CD4-positive, alpha-beta T cell treated with Interferon alpha-2 for 1 hour (primary cell): Measurements from ENCODE around the gene LIMS4.
"Not testable (repeated sequence)": the region's sequence is repeated elsewhere in the genome, so short reads cannot be mapped to it uniquely, and the experiment has no call there.

Source experiments
- DNase-seq, 2 donors: peaks; one replicate each; pipeline ENCODE4 v3.0.0-alpha.2; 2020 to 2022

Gene LIMS4

GRCh38 chr2:110472171-110473058, at the start of gene LIMS4:
Gene LIMS4 (minus strand): TSS chr2:110472816. CDS start chr2:110472778, 38 bp downstream.
- DNase-seq, result not testable (repeated sequence)

- not testable (repeated sequence) for DNase-seq
Measured at GRCh38 chr2:110499755-110500377, 27.2 kb upstream of the LIMS4 start.

- DNase-seq, result not testable (repeated sequence)
Measured at GRCh38 chr2:110496027-110496426, 23.4 kb upstream of the LIMS4 start.

- DNase-seq, result not testable (repeated sequence)
Measured at GRCh38 chr2:110494488-110494887, 21.9 kb upstream of the LIMS4 start.

GRCh38 chr2:110488991-110489390, 16.4 kb upstream of the LIMS4 start:
- DNase-seq, result not testable (repeated sequence)

DNA sequence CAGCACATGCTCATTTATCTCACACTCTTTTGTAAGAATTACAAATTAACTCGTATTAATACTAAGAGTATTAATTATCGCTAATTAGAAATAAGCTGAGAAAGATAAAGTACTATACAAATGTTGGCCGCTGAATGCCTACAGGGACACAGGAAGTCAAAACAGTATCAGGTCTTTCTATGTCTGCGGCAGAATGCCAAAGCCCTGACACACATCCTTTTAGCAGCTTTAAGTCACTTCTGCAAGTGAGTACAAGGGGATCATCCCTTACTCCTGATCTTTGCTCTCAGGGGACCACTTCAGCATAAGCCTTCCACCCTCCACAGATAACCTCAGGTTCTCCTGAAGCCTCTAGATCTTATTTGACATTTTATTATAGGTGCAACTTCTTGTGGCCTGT, 10.1 kb upstream of the LIMS4 start:
- not testable (repeated sequence) for DNase-seq

DNA sequence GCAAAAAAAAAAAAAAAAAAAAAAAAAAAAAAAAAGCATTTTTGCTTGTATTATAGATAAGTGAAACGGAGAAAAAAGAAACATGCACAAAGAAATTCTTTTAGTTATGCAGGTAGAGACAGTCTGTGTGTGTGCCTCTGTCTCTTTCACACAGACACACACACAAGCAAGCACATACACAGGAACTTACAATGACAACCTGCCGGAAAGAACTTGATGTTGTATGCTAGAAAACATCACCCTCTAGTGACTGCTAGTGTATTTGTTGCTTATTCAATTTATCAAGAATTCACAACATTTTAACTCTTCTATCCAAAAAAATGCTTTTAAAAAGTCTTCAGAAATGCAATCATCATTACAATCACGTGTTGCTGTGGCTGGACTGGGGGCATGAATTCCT, 8.6 kb upstream of the LIMS4 start:
- DNase-seq, result not testable (repeated sequence)

- DNase-seq, result not testable (repeated sequence)
Measured at GRCh38 chr2:110480084-110480483, 7.5 kb upstream of the LIMS4 start.

- DNase-seq, result not testable (repeated sequence)
Measured at GRCh38 chr2:110477370-110477769, 4.8 kb upstream of the LIMS4 start.

GRCh38 chr2:110476952-110477351, 4.3 kb upstream of the LIMS4 start:
- not testable (repeated sequence) for DNase-seq

- DNase-seq, result not testable (repeated sequence)
Measured at GRCh38 chr2:110475627-110476359, 3.2 kb upstream of the LIMS4 start.

GRCh38 chr2:110474898-110475297, 2.3 kb upstream of the LIMS4 start:
- not testable (repeated sequence) for DNase-seq

DNA sequence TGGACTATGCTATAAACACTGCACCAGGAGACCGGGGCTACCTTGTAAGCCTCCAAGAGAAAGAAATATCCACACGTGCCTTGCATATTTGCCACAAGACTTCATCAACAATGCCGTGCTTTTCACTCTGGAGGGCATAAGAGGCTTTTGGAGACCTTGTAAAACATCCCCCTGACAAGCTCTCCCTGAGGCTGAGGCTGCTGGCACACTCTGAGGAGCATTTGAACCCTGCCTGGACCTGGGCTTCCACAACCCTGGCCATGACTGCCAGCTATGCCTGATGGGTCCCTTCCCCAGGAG, 393 bp upstream of the LIMS4 start:
- DNase-seq, result not testable (repeated sequence)

GRCh38 chr2:110468921-110469320, 3.7 kb downstream of the LIMS4 start:
- not testable (repeated sequence) for DNase-seq

DNA sequence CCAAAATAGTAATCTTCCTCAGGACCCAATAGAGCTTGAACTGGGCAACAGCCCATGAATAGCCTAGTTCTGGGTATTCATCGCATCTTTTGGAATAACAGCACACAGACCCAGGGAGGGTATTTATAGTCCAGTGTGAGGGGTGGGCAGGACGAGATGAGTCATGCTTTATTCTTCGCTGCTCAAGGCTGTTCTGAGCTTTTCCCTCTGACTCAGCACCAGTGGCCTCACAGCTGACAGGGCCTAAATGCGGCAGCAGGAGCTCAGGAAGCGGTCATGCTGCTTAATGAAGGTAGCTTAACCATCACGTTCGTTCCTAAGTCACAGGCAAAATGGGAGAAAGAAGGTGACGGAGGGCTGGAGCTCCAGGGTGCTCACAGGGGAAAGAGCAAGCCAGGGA, 7.3 kb downstream of the LIMS4 start:
- DNase-seq, result not testable (repeated sequence)

DNA sequence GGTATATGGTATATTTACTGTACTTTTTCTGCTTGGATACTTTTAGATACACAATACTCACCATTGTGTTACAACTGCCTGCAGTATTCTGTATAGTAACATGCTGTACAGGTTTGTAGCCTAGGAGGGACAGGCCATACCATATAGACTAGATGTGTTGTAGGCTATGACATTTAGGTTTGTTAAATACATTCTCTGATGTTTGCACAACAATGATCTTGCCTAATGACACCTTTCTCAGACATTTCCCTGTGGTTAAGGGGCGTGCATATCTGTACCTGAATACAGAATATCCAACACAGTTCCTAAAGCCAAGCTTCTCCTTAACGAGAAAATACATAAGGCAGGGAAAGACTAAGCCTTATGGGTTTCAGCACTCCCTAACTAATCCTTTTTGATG, 10.2 kb downstream of the LIMS4 start:
- not testable (repeated sequence) for DNase-seq

DNA sequence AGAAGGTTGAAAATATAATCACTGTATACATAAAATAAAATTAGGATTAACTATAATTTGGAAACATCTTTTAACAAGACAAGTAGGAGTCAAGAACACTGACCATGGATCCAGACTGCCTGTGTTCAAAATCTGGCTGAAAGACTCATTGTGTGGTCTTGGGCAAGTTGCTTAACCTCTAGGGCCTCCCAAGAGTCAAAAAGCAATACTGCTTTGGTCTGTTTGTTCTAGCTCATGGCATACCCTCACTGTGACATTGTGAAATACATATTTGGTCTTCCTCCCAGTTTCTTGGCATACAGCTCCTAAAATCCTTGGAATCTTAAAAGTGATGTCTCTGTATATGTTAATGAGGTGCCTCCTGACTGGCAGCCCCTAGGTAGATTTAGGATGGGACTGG, 12.3 kb downstream of the LIMS4 start:
- DNase-seq, result not testable (repeated sequence)

- DNase-seq, result not testable (repeated sequence)
Measured at GRCh38 chr2:110457214-110457590, 15.4 kb downstream of the LIMS4 start.

DNA sequence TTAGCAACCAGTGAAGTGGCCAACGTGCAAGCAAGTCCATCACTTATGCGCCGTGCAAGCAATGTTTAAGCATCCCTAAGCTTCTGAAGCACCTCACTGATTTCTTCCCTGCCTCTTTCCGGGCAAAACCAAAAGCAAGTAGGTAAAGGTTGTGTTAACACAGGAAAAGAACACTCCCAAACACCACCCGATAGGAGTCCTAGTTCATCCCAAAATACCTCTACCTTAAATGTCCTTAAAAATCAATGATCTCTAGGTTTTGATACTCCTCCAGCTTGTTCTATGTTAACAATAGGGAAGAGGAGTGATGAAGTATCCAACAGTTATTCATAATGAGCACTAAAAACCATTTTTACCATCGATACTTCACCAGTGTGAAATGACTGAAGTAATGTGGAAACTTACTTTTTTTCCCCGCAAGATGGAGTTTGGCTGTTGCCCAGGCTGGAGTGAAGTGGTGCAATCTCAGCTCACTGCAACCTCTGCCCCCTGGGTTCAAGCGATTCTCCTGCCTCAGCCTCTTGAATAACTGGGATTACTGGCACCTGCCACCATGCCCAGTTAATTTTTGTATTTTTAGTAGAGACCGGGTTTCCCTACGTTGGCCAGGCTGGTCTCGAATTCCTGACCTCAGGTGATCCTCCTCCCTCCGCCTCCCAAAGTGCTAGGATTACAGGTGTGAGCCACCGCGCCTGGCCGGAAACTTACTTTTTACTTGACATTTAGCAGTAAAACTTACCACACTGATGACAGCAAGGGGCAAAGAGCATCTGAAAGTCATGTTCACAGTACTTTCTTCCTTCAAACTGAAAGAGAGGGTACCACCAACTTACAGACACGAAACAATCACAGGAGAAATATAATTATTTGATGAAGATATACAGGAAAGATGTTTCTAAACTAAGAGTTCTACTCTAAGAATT, 16.1 kb downstream of the LIMS4 start:
- DNase-seq, result not testable (repeated sequence)

- not testable (repeated sequence) for DNase-seq
Measured at GRCh38 chr2:110455080-110455670, 17.4 kb downstream of the LIMS4 start.

GRCh38 chr2:110450951-110451350, 21.7 kb downstream of the LIMS4 start:
- DNase-seq, result not testable (repeated sequence)
